ENCODE measurements around the gene UFD1. TPM values are rescaled to one million over a fixed set of nuclear protein-coding genes. Genes with fewer than 3 reads are reported as not detected.

UFD1 gene
- polyA plus RNA-seq, 3 donors, result 57.0 to 82.5 (median 68.5) TPM

GRCh38 chr22:19526076-19526701 is 47.2 kb upstream of the UFD1 start:
- H4K20me1 ChIP-seq (ENCODE audit: insufficient read depth, low read length), result no peaks in the 10 kb centered on the region
- Mint-ChIP-seq H3K4me1 (peaks cover 13% of the 10 kb centered on the region), H3K36me3 (peaks cover 5 to 9% of the 10 kb centered on the region in 2 donors), H3K27ac (peak overlapping the region in 1 of 7 donors; percentile 3), H3K4me3 (no peak overlapping the region), H3K9me3 (peaks cover 0 to 5% (median 1%) of the 10 kb centered on the region in 7 donors), H3K27me3 (ENCODE audit: low read depth in 3 of 3) (peaks cover 35 to 55% (median 40%) of the 10 kb centered on the region in 3 donors)
- H3K27me3 ChIP-seq (ENCODE audit: control insufficient read depth in 2 of 2, insufficient read depth in 2 of 2, low read length in 2 of 2), result peaks cover 0 to 38% of the 10 kb centered on the region in 2 donors
- no peaks in the 10 kb centered on the region for H3K79me2 ChIP-seq (ENCODE audit: insufficient read depth, low read length)
- peaks cover 0 to 17% of the 10 kb centered on the region in 2 donors for H3K4me1 ChIP-seq (ENCODE audit: control insufficient read depth in 1 of 2, insufficient read depth in 2 of 2, low read length in 2 of 2)
- DNase-seq, result no peak
- TF ChIP-seq, protein P1, sequence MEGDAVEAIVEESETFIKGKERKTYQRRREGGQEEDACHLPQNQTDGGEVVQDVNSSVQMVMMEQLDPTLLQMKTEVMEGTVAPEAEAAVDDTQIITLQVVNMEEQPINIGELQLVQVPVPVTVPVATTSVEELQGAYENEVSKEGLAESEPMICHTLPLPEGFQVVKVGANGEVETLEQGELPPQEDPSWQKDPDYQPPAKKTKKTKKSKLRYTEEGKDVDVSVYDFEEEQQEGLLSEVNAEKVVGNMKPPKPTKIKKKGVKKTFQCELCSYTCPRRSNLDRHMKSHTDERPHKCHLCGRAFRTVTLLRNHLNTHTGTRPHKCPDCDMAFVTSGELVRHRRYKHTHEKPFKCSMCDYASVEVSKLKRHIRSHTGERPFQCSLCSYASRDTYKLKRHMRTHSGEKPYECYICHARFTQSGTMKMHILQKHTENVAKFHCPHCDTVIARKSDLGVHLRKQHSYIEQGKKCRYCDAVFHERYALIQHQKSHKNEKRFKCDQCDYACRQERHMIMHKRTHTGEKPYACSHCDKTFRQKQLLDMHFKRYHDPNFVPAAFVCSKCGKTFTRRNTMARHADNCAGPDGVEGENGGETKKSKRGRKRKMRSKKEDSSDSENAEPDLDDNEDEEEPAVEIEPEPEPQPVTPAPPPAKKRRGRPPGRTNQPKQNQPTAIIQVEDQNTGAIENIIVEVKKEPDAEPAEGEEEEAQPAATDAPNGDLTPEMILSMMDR (IDR thresholded peaks at IDR 0.05), result no peak
- no peak overlapping the region for H2AFZ ChIP-seq (ENCODE audit: insufficient read depth, low read depth, low read length, poor library complexity, severe bottlenecking)
- 98% methylated on average over 11 of the region's 11 CpGs for WGBS (ENCODE audit: insufficient coverage)
- H3K36me3 ChIP-seq (replicated peaks in 1 of 2; ENCODE audit: control insufficient read depth in 1 of 2, insufficient read depth in 2 of 2, low read length in 2 of 2), result no peaks in the 10 kb centered on the region
- H3K9me3 ChIP-seq (replicated peaks in 1 of 2; ENCODE audit: control insufficient read depth in 1 of 2, insufficient read depth in 1 of 2, low read length in 2 of 2), result no peaks in the 10 kb centered on the region
- intact Hi-C loops (cut with micrococcal nuclease), result no loop called here
- no peak overlapping the region for H3K4me2 ChIP-seq (replicated peaks; ENCODE audit: extremely low read depth, low read length, poor library complexity, severe bottlenecking)
- H3K9ac ChIP-seq (ENCODE audit: insufficient read depth, low read length, poor library complexity, severe bottlenecking), result no peak overlapping the region
- H3K27ac ChIP-seq (ENCODE audit: low read depth in 1 of 2, low read length in 2 of 2), result no peak overlapping the region
- H3K4me3 ChIP-seq (replicated peaks in 1 of 3; ENCODE audit: low read depth in 2 of 3, low read length in 3 of 3), result no peak overlapping the region

- H4K20me1 ChIP-seq (ENCODE audit: insufficient read depth, low read length), result no peaks in the 10 kb centered on the region
- Mint-ChIP-seq H3K36me3 (peaks cover 9 to 14% of the 10 kb centered on the region in 2 donors), H3K4me3 (no peak overlapping the region), H3K27me3 (ENCODE audit: low read depth in 3 of 3) (peaks cover 35 to 54% (median 40%) of the 10 kb centered on the region in 3 donors), H3K27ac (no peak overlapping the region), H3K4me1 (peaks cover 13% of the 10 kb centered on the region), H3K9me3 (peaks cover 0 to 5% (median 1%) of the 10 kb centered on the region in 7 donors)
- H3K27me3 ChIP-seq (ENCODE audit: control insufficient read depth in 2 of 2, insufficient read depth in 2 of 2, low read length in 2 of 2), result peaks cover 0 to 38% of the 10 kb centered on the region in 2 donors
- no peak overlapping the region for H3K4me2 ChIP-seq (replicated peaks; ENCODE audit: extremely low read depth, low read length, poor library complexity, severe bottlenecking)
- H3K27ac ChIP-seq (ENCODE audit: low read depth in 1 of 2, low read length in 2 of 2), result no peak overlapping the region
- peaks cover 0 to 17% of the 10 kb centered on the region in 2 donors for H3K4me1 ChIP-seq (ENCODE audit: control insufficient read depth in 1 of 2, insufficient read depth in 2 of 2, low read length in 2 of 2)
- H3K4me3 ChIP-seq (replicated peaks in 1 of 3; ENCODE audit: low read depth in 2 of 3, low read length in 3 of 3), result no peak overlapping the region
- H2AFZ ChIP-seq (ENCODE audit: insufficient read depth, low read depth, low read length, poor library complexity, severe bottlenecking), result no peak overlapping the region
- no peak overlapping the region for H3K9ac ChIP-seq (ENCODE audit: insufficient read depth, low read length, poor library complexity, severe bottlenecking)
- no peaks in the 10 kb centered on the region for H3K79me2 ChIP-seq (ENCODE audit: insufficient read depth, low read length)
- DNase-seq, result no peak
- TF ChIP-seq, protein P1 (IDR thresholded peaks at IDR 0.05), result no peak
- H3K9me3 ChIP-seq (replicated peaks in 1 of 2; ENCODE audit: control insufficient read depth in 1 of 2, insufficient read depth in 1 of 2, low read length in 2 of 2), result no peaks in the 10 kb centered on the region
- no peaks in the 10 kb centered on the region for H3K36me3 ChIP-seq (replicated peaks in 1 of 2; ENCODE audit: control insufficient read depth in 1 of 2, insufficient read depth in 2 of 2, low read length in 2 of 2)
- 88% methylated on average over 1 of the region's 3 CpGs for WGBS (ENCODE audit: insufficient coverage)
- intact Hi-C loops (cut with micrococcal nuclease), result no loop called here
These were observed 46.7 kb upstream of the UFD1 start for GRCh38 chr22:19525666-19526065.

All from CD14-positive monocyte (primary cell).